Stimulated activated CD4-positive, alpha-beta T cell treated with anti-CD3 and anti-CD28 coated beads, Interleukin-2, amount 100 ng/mL, for 4 hours (primary cell): ENCODE results near the gene WNT8B.

Source experiments
- DNase-seq: peaks from one replicate; pipeline ENCODE4 v3.0.0-alpha.2; 2020; ENCODE audit warnings: low read depth

The WNT8B gene

GRCh38 chr10:100483876-100484666 lies 21.3 kb downstream of the WNT8B start:
- DNase-seq = no peak

DNA sequence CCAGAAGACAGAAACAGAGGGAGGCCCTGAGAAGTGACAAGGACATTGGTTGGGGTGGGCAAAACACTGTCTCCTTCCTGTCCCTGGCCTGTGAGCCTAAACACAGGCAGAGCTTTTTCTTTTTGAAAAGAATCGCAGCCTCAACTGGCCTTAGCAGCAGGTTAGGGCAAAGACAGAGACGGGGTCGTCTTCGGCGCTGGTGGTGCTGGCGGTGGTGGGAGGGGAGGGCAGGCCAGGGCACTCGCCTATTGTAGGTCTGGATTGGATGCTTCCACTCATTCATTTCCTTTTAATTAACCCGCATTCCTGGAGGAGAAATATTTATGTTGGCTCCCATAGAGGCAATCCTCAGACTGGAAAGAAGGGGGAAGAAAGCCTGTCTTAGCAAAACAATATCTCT lies 22.6 kb downstream of the WNT8B start:
- no peak for DNase-seq

- no peak for DNase-seq
Observed at GRCh38 chr10:100485801-100486495, 23.1 kb downstream of the WNT8B start.

- no peak for DNase-seq
Observed at GRCh38 chr10:100487529-100487928, 24.7 kb downstream of the WNT8B start.

GRCh38 chr10:100489396-100489795 lies 26.6 kb downstream of the WNT8B start:
- no peak for DNase-seq

DNA sequence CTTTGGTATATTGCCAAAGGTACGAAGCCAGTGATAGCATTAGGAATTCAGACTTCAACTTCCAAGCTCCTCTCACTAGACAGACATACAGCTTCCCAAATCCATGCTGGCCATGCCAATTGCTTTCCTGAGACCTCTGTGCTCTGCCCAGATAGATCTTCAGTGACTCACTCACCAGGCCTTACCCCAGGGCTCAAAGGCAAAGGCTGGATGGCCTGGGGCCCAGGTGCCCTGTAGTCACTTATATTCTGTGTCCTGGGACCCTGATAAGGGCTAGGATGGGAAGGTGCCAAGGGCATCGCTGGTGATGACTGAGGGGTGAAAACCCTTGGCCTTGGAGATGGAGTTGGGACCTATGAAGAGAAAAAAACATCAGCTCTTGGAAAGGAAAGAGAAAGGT lies 27.7 kb downstream of the WNT8B start:
- no peak for DNase-seq

- DNase-seq = no peak
Observed at GRCh38 chr10:100496567-100496966, 33.8 kb downstream of the WNT8B start.

DNA sequence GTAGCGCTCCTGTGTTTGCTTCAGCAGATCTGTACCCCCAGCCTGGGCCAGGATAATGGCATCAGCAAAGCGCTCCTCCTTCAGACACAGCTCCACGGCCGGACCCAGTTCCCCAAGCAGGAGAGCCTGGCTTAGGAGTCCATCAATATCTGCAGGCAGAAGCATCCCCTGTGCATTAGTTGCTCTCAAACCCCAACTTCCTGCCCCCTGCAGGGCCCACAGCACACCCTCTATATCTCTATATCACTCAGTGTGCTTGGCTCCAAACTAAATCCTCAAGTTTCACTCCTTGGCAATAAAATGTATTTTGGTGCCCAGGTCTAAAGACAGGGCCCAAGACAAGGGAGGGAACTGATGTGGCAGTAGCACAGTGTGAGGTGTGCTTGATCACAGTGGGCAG lies 35.2 kb downstream of the WNT8B start:
- DNase-seq = no peak

GRCh38 chr10:100501423-100501822 lies 38.6 kb downstream of the WNT8B start:
- no peak for DNase-seq

DNA sequence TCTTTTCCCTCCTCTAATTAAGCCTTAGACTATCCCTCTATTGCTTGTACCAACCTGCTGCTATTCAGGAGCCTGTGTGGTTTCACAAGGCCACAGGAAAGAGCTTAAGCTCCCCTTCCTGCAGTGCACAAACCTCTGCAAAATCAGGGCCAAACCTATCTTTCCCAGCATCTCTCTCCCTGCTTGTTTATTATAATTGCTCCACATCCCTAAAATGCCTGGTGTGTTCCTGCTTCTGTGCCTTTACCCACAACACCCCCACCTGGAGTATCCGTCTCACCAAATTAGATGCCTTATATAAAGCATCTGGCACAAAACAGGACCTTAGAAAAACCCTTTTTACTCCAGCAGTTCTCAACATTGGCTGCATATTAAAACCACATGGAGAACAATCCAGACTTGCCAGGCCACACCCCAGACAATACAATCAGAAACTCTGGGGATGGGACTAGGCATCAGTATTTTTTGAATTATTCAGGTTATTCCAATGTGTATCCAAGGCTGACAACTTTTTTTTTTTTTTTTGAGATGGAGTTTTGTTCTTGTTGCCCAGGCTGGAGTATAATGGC lies 40.2 kb downstream of the WNT8B start:
- no peak for DNase-seq

- no peak for DNase-seq
Observed at GRCh38 chr10:100504096-100504495, 41.3 kb downstream of the WNT8B start.

GRCh38 chr10:100505164-100505563 lies 42.4 kb downstream of the WNT8B start:
- no peak for DNase-seq

DNA sequence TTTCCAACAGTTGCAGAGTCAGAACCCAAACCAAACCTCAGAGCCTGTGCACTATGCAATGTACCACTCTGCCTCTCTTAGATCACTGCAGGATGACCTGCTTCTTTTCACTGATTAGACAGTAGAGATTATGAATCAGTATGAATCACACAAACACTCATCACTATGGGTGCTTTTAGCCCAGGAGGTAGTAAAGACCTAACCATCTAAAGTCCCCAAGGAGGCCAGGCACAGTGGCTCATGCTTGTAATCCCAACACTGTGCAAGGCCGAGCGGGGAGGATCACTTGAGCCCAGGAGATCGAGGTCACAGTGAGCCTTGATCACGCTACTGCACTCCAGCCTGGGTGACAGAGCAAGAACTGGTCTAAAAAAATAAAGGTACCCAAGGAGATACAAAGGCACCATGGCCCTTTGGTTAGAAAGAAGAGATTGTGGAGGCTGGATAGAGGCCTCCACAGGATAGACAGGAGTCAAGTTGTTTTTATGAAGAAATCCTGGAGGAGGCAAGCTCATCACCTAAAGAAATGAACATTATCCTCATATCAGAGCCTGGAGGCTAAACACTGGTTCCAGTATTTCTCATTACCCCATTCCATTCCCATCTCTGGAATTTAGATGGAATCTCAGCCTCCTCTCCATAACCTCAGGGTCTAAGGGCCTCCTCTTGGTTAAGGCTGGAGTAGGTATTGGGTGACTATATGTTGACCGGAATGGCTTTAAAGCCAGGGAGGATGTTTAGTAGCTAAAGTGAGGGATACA lies 44.0 kb downstream of the WNT8B start:
- no peak for DNase-seq

DNA sequence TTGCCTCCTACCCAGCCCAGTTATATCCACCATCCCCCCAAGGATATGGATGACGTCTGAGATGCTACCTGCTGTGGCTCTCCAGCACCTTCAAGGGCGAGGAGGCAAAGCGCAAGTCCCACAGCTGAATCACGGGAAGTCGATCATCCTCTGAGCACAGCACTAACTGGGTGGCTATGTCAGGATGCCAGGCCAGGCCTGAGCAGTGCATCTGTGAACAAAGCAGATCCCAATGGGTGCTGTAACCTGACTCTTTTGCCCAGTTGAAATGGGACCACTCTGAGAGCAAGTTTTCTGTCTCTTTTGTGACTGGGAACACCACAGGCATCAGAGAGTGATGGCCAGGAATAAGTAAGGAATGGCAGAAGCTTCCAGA lies 44.5 kb downstream of the WNT8B start:
- DNase-seq = no peak

DNA sequence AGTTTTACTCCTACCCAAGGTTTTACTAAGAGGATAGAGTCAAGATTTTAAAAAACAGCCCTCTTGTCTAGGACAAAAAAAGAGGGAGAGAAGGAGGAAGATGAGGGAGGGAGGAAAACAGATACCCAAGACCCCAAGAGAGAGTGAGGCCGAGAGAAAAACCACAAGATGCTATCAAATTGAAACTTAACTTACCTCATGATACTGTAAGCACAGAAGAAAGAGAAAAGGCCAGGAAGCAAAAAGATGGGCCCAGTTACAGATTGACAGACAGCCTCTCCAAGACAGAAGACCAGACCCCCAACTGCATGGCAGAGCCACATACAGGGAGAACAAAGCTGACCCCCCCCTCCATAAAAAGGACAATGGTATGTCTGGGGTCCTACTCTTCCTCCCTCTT lies 45.5 kb downstream of the WNT8B start:
- DNase-seq = no peak

DNA sequence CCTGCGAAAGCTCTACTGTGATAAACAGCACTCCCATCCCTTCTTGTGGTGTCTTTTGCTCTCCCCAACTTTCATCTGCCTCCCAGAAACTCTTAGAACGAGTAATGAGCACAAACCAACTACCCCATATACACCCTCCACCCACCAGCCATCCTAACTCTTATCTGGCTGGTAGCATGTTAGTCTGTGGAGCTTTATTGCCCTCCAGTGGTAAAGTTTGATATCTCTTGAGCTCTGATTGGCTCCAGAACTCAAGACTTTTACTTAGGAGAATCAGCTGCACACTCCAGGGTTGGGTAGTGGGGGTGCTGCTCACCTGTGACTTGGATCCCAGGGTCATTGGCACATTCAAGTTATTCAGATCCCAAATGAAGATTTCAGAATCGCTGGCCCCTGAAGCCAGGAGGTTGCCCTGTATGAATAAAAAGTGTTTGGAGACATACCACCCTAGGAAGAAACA lies 45.9 kb downstream of the WNT8B start:
- DNase-seq = peak; percentile 39

DNA sequence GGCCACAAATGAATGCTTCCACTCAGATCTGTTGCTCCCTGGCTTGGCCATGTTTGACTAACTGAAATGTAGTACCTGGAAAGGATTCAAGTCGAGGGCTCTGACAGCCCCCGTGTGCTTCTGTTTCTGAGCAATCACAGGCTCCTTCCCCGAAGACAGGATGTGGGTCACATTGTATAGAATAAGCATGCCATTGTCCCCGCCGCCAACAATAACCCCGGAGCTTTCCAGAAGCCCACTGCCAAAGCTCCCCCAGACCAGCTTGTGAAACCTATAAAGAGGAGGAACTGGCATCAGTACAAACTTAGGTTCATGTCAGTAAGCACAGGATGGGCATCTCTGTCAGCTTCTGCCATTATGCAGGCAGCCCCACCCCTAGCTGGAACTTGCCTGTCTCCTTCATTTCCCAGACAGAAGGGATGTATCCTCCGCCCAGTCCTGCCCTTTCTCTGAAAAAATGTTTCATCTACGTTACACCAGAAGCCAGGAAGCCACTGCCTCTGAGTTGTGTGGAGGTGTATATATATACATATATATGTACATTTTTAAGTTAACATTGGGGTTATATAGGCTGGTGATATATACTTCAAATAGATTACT lies 46.5 kb downstream of the WNT8B start:
- DNase-seq = peak; percentile 55

GRCh38 chr10:100510533-100511308 lies 47.9 kb downstream of the WNT8B start:
- peak; percentile 50 for DNase-seq

DNA sequence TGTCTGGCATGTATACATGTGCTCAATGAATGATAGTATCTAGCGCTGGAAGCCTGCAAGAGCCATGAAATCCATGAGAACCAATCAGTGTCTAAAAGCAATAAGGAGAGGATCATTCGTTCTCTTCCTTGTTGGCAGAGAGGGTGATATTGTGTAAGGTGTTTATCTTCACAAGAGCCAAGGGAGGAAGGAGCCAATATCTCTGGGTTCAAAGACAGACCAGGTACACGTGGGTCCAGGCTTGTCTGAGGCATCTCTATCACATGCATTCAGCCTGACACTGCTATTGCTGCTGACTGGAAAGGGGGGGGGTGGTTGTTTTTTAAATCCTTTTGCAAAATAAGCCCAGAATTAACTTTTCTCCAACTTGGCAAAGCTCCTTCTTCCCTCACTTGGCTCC lies 52.8 kb downstream of the WNT8B start:
- DNase-seq = no peak

- no peak for DNase-seq
Observed at GRCh38 chr10:100516847-100517246, 54.0 kb downstream of the WNT8B start.

DNA sequence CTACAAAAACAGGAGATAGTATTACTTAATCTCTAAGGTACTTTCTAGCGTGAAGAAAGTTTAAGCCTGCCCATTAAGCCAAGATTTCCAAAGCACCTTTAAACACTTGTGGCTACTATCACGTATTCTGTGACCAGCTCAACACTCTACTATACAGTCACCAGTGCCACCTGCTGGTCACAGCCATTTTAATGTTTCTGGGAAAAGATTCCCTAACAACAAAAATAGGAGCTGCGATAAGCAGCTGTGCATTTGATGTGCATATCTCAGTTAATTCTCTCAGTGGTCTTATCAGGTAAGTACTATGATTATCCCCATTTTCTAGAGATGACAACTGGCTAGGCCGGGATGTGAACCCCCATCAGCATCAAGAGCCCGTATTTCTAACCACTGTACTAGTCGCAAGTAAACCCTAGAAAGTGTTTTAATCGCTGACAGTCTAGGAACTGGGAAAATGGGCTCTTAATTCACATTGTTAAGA lies 56.0 kb downstream of the WNT8B start:
- DNase-seq = peak; percentile 39
